Ovary (tissue), 9 donors: Measurements from ENCODE around the gene NELL1. TPM values are rescaled to one million over a fixed set of nuclear protein-coding genes. Genes with fewer than 3 reads are reported as not detected.

Experiments
- DNase-seq, 5 donors: peaks; one replicate each; pipeline ENCODE4 v3.0.0-alpha.2; 2019 to 2020
- H3K27ac ChIP-seq, 2 donors: fragments of 200-600 bp; one replicate each; pipeline versions ENCODE4 v1.5.1 to v1.8.0; 2019 to 2022
- H3K27me3 ChIP-seq: fragments of 200-600 bp; one replicate; pipeline ENCODE4 v1.8.0; 2022
- H3K36me3 ChIP-seq: fragments of 200-600 bp; sonication (generic); one replicate; pipeline ENCODE4 v1.5.1; 2019
- H3K4me1 ChIP-seq: one replicate; pipeline ENCODE4 v1.8.1; 2013; ENCODE audit warnings: mild to moderate bottlenecking, moderate library complexity; ENCODE audit not compliant: insufficient read depth
- H3K4me3 ChIP-seq: fragments of 200-600 bp; sonication (generic); one replicate; pipeline ENCODE4 v1.5.1; 2017
- H3K9me3 ChIP-seq, 2 donors: fragments of 200-600 bp in 1 of 2; sonication (generic) in 1 of 2; one replicate each; pipeline versions ENCODE4 v1.5.1 to v1.8.1; 2013 to 2019; ENCODE audit warnings: mild to moderate bottlenecking in 1 of 2, moderate library complexity in 1 of 2
- CTCF ChIP-seq, 3 donors: fragments of 450-650 bp in 2 of 3; fragments of 200-600 bp in 1 of 3; IDR thresholded peaks; one replicate each; pipeline versions ENCODE4 v1.5.1 to v1.8.0; 2016 to 2022; ENCODE audit warnings: antibody characterized with exemption in 3 of 3, mild to moderate bottlenecking in 1 of 3
- EP300 ChIP-seq: sonication (generic); formaldehyde crosslinking; IDR thresholded peaks from one replicate; pipeline ENCODE4 v1.6.1; 2017; ENCODE audit warnings: antibody characterized with exemption
- POLR2A ChIP-seq: fragments of 450-650 bp; IDR thresholded peaks from one replicate; pipeline ENCODE4 v1.6.1; 2017; ENCODE audit warnings: antibody characterized with exemption, mild to moderate bottlenecking, moderate library complexity
- WGBS, 3 donors: extraction: QIAGEN DNeasy Blood & Tissue Kit in 1 of 3; methylation state at CpG; one replicate each; pipeline versions ENCODE4 v1.1.5 to v1.1.7; 2013 to 2017; 5-methylcytosine and 5-hydroxymethylcytosine counted together
- intact Hi-C, 4 donors: fragments of 100-400 bp; cut with DNase I; formaldehyde crosslinking; loops; one replicate each; pipeline versions ENCODE4 v1.11.0 to v1.15.1; 2022 to 2023
- polyA plus RNA-seq, 2 donors: library from polyadenylated mRNA; stranded (reverse); fragments of 200-250 nt in 1 of 2; fragments of 350-450 nt in 1 of 2; fragmentation: Illumina TruSeq in 1 of 2; extraction: RNeasy Lipid Tissue Mini Kit (QIAGEN cat#74804) in 1 of 2; gene quantifications; one replicate each; pipeline ENCODE4 v1.2.3, GENCODE V29; 2013 to 2014
- total RNA-seq, 7 donors: library from RNA; depleted of rRNA in 2 of 7; stranded (reverse); fragments of >200 nt in 2 of 7; fragmentation: NEBNext Ultra II Directional in 3 of 7; extraction: Animal tissue kit (Norgen Biotek cat#: 25700) in 3 of 7; gene quantifications; one replicate each; pipeline versions ENCODE4 v1.1.0 to v1.2.4, GENCODE V29; 2016 to 2023
- donor health status: DM: no; HTN: no; CAD: no; lungs with moderate emphysema.
- donor health status: DM: no; HTN: no; CAD: no.
- donor health status: Bipolar disorder and iron deficiency.
- donor health status: DM: yes; HTN: yes; CAD: no.
- donor health status: DM: no; HTN: no; CAD: no.
- donor health status: DM: yes; HTN: yes; CAD: no.

Gene NELL1
- total and polyA plus RNA-seq, 9 donors, result 0.21 to 0.43 (median 0.36) TPM; not detected in 5

DNA sequence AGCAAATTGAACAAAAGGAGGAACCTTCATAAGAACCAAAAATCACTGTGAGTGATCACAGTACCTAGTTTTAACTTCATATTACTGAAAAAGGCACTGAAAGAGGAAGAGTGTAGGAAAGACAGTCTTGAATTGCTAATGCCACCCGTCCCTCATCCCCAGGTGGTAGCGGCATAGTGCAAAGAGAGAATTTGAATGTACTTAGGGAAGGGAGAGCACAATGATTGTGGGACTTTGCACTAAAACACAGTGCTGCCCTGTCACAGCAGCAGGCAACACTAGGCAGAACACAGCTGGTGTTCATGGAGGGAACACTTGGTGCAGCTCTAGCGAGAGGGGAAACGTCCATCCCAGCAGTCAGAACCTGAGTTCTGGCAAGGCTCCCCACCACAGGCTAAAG, 807.2 kb downstream of the NELL1 start:
- Histone ChIP-seq H3K36me3 (no peaks in the 10 kb centered on the region), H3K27me3 (no peaks in the 10 kb centered on the region), H3K4me3 (no peak overlapping the region), H3K4me1 (no peaks in the 10 kb centered on the region), H3K27ac (no peak overlapping the region), H3K9me3 (no peaks in the 10 kb centered on the region)
- WGBS, 3 donors, result 77 to 88% (median 86%) methylated on average over 4 of the region's 4 CpGs
- intact Hi-C loops, result no loop called here
- no peak for DNase-seq
- TF ChIP-seq EP300 (no peak), POLR2A (no peak), CTCF (IDR thresholded peaks at IDR 0.05) (no peak)

DNA sequence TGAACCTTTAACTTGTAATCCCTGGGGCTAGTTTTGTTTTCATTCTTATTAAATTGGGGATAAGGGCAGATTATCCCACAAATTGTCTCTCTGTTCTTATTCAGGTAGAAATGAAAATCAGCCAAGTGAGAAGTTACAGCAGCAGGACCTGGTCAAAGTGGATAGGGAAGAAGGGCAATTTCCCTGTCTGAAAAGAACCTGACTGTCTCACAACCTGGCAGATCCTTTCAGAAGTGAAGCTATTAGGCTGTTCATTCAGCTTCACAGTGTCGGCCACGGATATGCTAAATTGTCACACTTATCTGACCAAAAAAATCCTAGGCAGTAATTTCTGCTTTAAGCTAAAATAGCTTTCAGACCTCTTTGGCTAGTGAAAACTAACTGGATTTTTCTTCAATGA, 810.9 kb downstream of the NELL1 start:
- no peaks in the 10 kb centered on the region for H3K4me1 ChIP-seq
- no peaks in the 10 kb centered on the region for H3K9me3 ChIP-seq
- DNase-seq, result no peak
- intact Hi-C loops, result no loop called here
- no peak overlapping the region for H3K4me3 ChIP-seq
- TF ChIP-seq POLR2A (no peak), CTCF (IDR thresholded peaks at IDR 0.05) (no peak), EP300 (no peak)
- 18 to 36% (median 32%) methylated on average over 2 of the region's 2 CpGs for WGBS, 3 donors
- no peaks in the 10 kb centered on the region for H3K36me3 ChIP-seq
- H3K27me3 ChIP-seq, result no peaks in the 10 kb centered on the region
- no peak overlapping the region for H3K27ac ChIP-seq

GRCh38 chr11:21481255-21481654, 811.9 kb downstream of the NELL1 start:
- TF ChIP-seq POLR2A (no peak), EP300 (no peak), CTCF (IDR thresholded peaks at IDR 0.05) (no peak)
- no peaks in the 10 kb centered on the region for H3K4me1 ChIP-seq
- DNase-seq, result no peak
- H3K36me3 ChIP-seq, result no peaks in the 10 kb centered on the region
- no peak overlapping the region for H3K4me3 ChIP-seq
- H3K27me3 ChIP-seq, result no peaks in the 10 kb centered on the region
- intact Hi-C loops, result no loop called here
- H3K9me3 ChIP-seq, result no peaks in the 10 kb centered on the region
- no peak overlapping the region for H3K27ac ChIP-seq

DNA sequence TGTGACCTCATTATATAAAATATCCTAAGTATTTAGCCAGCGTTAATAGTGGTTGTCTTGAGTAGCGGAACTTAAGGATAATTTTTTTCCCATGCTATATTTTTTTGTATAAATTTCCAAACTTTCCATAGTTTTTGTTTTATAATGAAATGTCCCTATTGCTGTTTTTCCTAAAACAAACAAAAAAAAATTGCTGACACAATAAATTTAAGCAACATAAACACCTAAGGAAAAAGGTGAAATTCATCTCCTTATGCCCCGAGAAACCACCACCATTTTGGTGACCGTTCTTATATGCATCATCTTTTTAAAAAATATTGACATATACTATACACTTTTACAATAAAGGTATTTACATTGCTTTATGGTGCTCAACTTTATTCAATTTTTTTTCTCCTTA, 814.7 kb downstream of the NELL1 start:
- no peak for DNase-seq
- no peaks in the 10 kb centered on the region for H3K36me3 ChIP-seq
- no peaks in the 10 kb centered on the region for H3K27me3 ChIP-seq
- no peak overlapping the region for H3K4me3 ChIP-seq
- 95 to 96% (median 95%) methylated on average over 4 of the region's 4 CpGs for WGBS, 3 donors
- H3K9me3 ChIP-seq, result no peaks in the 10 kb centered on the region
- intact Hi-C loops, result no loop called here
- H3K4me1 ChIP-seq, result no peaks in the 10 kb centered on the region
- H3K27ac ChIP-seq, result no peak overlapping the region
- TF ChIP-seq CTCF (IDR thresholded peaks at IDR 0.05), result no peak

DNA sequence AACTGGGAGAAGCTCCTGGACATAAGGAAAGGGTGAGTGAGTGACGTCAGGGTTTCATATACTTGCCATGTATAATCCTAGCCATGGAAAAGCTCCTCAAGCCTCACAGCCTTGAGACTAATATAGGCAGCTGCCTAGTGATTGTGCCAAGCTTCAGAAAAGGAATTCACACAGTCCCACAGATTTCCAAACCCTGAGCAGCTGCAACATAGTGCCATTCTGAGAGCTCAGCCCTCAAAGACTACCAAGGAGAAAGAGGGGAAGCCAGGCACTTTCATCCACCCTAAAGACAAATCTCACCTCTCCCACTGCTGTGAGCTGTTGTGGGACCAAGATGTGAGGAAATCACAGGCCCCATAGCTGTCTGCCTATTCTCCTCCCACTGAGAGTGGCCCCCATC, 815.6 kb downstream of the NELL1 start:
- intact Hi-C loops, result no loop called here
- no peaks in the 10 kb centered on the region for H3K4me1 ChIP-seq
- no peak overlapping the region for H3K27ac ChIP-seq
- H3K9me3 ChIP-seq, result no peaks in the 10 kb centered on the region
- DNase-seq, result no peak
- H3K27me3 ChIP-seq, result no peaks in the 10 kb centered on the region
- TF ChIP-seq CTCF (IDR thresholded peaks at IDR 0.05) (no peak), POLR2A (no peak), EP300 (no peak)
- H3K4me3 ChIP-seq, result no peak overlapping the region
- H3K36me3 ChIP-seq, result no peaks in the 10 kb centered on the region
- WGBS, 3 donors, result 80 to 93% (median 84%) methylated on average over 1 of the region's 1 CpG
